GM18508 (cell line): Measurements from ENCODE around the gene HTR5A.
A peak's percentile ranks its signal among the peaks of the same experiment; 100 is the strongest.
"Not testable (repeated sequence)": the region's sequence is repeated elsewhere in the genome, so short reads cannot be mapped to it uniquely, and the experiment has no call there.

Experiments used
- ATAC-seq: cut with Tn5 transposase; IDR thresholded peaks from one replicate; pipeline ENCODE4 v1.9.1; 2021; ENCODE audit warnings: moderate number of reproducible peaks; ENCODE audit not compliant: insufficient read depth, unreplicated experiment

HTR5A gene

GRCh38 chr7:155069992-155070751 lies at the start of gene HTR5A:
Gene HTR5A, plus strand, starts transcription at chr7:155070324. Its CDS starts 576 bp downstream, at chr7:155070900.
- ATAC-seq = peak; percentile 69

DNA sequence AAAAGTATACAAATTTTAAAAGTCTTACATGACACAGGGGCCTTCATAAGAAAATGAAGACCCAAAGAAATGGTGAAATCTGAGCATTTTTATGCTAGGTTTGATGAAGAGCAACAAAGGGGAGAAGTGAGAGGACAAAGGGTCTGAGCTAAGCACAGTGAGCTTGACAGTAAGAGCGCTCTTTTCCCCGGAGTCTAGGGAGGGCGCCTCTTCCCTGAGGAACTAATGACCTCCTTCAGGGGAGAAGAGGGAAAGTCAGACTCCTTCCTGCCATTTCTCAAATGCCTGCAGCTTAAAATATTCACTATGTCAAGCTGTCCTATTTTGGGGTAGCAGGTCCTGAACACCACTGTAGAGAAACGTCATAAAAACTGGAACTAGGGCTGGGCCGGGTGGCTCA lies 49.1 kb upstream of the HTR5A start:
- no peak for ATAC-seq

GRCh38 chr7:155021699-155022145 lies 48.4 kb upstream of the HTR5A start:
- no peak for ATAC-seq

DNA sequence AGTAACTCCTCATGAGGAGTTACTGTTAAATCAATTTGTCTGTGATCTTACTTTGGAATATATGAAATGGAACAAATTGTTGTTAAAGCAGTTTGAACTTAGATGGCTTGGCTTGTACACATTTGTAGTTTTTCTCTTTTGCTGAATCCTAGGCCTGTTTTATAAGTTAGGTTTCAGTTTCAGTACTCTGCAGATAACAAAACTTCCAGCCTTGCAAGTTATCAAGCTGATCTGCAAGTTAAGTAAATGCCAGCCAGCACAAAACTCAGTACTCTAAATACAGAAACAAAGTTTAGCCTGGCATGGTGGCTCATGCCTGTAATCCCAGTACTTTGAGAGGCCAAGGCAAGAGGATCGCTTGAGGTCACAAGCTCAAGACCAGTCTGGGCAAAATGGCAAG lies 42.2 kb upstream of the HTR5A start:
- ATAC-seq = no peak

DNA sequence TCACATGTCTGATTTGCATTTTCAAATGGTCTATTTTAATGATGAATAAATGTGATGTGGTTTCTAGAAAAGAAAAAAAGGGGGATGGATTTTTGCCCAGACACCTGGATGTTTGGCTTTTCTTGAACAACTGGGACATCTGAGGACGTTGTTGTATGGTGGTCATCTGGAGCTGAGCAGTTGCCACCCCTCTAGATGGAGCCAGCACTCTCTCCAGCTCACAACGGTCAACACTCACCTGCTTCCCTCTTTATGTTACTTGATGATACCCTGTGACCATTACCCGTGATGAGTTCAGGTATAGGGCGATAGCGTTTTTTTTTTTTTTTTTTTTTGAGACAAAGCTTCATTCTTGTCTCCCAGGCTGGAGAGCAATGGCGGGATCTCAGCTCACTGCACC lies 37.1 kb upstream of the HTR5A start:
- no peak for ATAC-seq

DNA sequence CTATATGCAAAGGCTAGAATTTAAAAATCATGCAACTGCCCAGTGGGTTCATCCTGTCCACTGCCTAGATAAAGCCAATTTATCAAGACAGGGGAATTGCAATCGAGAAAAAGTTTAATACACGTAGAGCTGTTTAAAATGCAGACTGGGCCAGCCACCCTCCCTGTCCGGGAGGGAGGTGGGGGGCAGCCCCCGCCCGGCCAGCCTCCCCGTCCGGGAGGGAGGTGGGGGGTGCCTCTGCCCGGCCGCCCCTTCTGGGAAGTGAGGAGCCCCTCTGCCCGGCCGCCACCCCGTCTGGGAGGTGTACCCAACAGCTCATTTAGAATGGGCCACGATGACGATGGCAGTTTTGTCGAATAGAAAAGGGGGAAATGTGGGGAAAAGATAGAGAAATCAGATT lies 35.6 kb upstream of the HTR5A start:
- ATAC-seq = not testable (repeated sequence)

- no peak for ATAC-seq
Measured at GRCh38 chr7:155038335-155038734, 31.8 kb upstream of the HTR5A start.

DNA sequence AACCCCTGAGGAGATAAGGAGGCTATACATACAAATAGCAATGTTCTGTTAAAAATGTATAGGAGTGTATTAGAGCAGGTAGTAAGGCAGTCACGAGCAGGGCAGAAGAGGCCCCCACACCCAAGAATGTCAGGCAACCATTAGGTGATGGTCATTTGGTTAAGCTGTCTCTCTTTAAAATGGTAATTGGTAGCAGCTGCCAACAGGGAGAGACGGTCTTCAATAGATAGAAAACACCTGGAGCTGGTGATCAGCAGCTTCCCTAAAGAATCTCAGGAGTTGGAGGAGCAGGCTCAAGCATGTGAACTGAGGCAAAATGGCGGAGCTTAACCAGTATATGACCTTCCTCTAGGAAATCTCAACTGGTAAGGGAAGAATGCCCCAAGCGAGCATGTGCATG lies 26.4 kb upstream of the HTR5A start:
- ATAC-seq = no peak

- ATAC-seq = no peak
Measured at GRCh38 chr7:155048006-155048405, 22.1 kb upstream of the HTR5A start.

DNA sequence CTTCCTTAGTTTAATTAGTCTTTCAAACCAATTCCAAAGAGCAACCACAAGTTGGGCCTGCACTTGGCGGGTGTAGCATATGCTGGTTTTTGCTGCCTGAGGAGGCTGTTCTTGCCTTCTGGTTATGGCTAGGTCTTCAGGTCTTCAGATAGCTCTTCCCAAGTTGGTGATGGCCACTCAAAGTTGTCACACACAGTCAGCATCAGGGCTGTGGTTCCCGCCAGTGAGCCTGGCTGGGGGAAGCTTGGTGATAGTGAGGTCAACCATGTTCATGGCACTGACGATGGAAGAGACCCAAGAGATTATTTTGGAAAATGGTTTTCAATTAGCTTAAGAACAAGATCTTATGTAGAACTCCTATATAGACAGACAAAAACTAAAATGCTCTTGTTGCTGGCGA lies 18.8 kb upstream of the HTR5A start:
- ATAC-seq = no peak

- no peak for ATAC-seq
Measured at GRCh38 chr7:155053002-155053401, 17.1 kb upstream of the HTR5A start.

DNA sequence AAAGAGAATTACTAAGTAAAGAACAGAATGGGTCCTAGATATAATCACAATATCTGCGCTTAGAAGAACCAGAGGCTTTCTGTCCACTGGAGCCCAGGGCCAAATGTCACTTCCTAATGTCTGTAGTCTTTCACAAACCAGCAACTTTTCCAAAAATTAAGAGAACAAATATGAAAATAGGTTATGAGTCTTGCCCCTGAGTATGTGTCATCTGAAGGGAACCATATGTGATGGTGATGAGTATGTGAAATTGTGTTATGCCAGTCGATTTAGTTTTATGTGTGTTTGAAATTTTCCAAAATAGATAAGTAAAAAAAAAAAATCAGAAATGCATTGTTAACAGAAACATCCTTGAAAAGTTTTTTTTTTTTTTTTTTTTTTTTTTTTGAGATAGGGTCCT lies 15.4 kb upstream of the HTR5A start:
- ATAC-seq = no peak

- no peak for ATAC-seq
Measured at GRCh38 chr7:155057076-155057475, 13.0 kb upstream of the HTR5A start.

- no peak for ATAC-seq
Measured at GRCh38 chr7:155058896-155059295, 11.2 kb upstream of the HTR5A start.

GRCh38 chr7:155059703-155060102 lies 10.4 kb upstream of the HTR5A start:
- ATAC-seq = no peak

DNA sequence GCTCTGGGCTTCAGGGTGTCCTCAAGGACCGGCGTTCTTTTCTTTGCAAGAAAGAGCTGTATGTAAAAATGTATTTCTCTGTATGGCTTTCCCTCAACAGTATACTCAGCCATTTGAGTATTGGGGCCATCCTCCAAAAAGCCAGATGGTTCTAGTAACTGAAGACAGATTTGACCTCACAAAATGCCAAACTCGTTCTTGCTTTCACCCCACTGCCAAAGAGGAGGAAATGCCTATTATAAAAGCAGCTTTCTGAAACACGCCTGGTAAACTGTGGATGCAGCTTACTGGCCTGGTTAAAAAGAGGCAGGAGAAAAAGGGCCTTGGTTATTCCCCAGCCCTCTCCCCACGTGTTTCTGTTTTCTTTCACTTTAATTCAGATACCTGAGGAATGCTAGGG lies 7.7 kb upstream of the HTR5A start:
- no peak for ATAC-seq

GRCh38 chr7:155064186-155064585 lies 5.9 kb upstream of the HTR5A start:
- no peak for ATAC-seq

GRCh38 chr7:155066417-155066950 lies 3.6 kb upstream of the HTR5A start:
- ATAC-seq = no peak

DNA sequence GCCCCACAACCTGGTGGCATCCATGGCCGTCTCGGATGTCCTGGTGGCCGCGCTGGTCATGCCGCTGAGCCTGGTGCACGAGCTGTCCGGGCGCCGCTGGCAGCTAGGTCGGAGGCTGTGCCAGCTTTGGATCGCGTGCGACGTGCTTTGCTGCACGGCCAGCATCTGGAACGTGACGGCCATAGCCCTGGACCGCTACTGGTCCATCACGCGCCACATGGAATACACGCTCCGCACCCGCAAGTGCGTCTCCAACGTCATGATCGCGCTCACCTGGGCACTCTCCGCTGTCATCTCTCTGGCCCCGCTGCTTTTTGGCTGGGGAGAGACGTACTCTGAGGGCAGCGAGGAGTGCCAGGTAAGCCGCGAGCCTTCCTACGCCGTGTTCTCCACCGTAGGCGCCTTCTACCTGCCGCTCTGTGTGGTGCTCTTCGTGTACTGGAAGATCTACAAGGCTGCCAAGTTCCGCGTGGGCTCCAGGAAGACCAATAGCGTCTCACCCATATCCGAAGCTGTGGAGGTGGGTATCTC lies 1.1 kb downstream of the HTR5A start:
- ATAC-seq = no peak

- no peak for ATAC-seq
Measured at GRCh38 chr7:155071916-155072571, 1.9 kb downstream of the HTR5A start.

GRCh38 chr7:155073922-155074321 lies 3.8 kb downstream of the HTR5A start:
- no peak for ATAC-seq
